Mesendoderm (in vitro differentiated cells): ENCODE data around the gene ARHGAP19.

Source experiments
- DNase-seq: peaks from one replicate; pipeline ENCODE4 v3.0.0; 2013
- H2AK5ac ChIP-seq: 2 replicates; pipeline ENCODE4 v1.6.1; 2013; ENCODE audit warnings: low read length, inconsistent platforms
- H2BK120ac ChIP-seq: 2 replicates; pipeline ENCODE4 v1.6.1; 2013; ENCODE audit warnings: low read depth, mild to moderate bottlenecking, low read length, moderate library complexity, mixed read lengths
- H2BK15ac ChIP-seq: replicated peaks from 2 replicates; pipeline ENCODE4 v1.6.1; 2013; ENCODE audit warnings: low read depth, mild to moderate bottlenecking, moderate library complexity
- H2BK5ac ChIP-seq: 2 replicates; pipeline ENCODE4 v1.6.1; 2013; ENCODE audit warnings: low read length, inconsistent platforms
- H3K18ac ChIP-seq: 2 replicates; pipeline ENCODE4 v1.6.1; 2013; ENCODE audit warnings: mild to moderate bottlenecking, low read length, mixed read lengths
- H3K23ac ChIP-seq: one replicate; pipeline ENCODE4 v1.6.1; 2013; ENCODE audit warnings: low read length
- H3K27ac ChIP-seq: 2 replicates; pipeline ENCODE4 v1.5.1; 2013; ENCODE audit warnings: low read depth, mild to moderate bottlenecking, inconsistent platforms, low read length, moderate library complexity
- H3K27me3 ChIP-seq: 2 replicates; pipeline ENCODE4 v1.6.1; 2013; ENCODE audit warnings: low read length, control low read depth, mild to moderate bottlenecking, inconsistent platforms; ENCODE audit not compliant: insufficient read depth, poor library complexity
- H3K36me3 ChIP-seq: 2 replicates; pipeline ENCODE4 v1.6.1; 2013; ENCODE audit warnings: low read length, inconsistent platforms; ENCODE audit not compliant: control insufficient read depth, insufficient read depth
- H3K4ac ChIP-seq: one replicate; pipeline ENCODE4 v1.6.1; 2013; ENCODE audit warnings: low read depth, mild to moderate bottlenecking, low read length, moderate library complexity
- H3K4me1 ChIP-seq: 2 replicates; pipeline ENCODE4 v1.6.1; 2013; ENCODE audit warnings: low read depth, low read length, inconsistent platforms; ENCODE audit not compliant: control insufficient read depth
- H3K4me2 ChIP-seq: 2 replicates; pipeline ENCODE4 v1.6.1; 2013; ENCODE audit warnings: low read length
- H3K4me3 ChIP-seq: 2 replicates; pipeline ENCODE4 v1.5.1; 2013; ENCODE audit warnings: mild to moderate bottlenecking, low read length
- H3K56ac ChIP-seq: one replicate; pipeline ENCODE4 v1.6.1; 2013; ENCODE audit warnings: low read length
- H3K79me1 ChIP-seq: 2 replicates; pipeline ENCODE4 v1.6.1; 2013; ENCODE audit warnings: low read length, inconsistent platforms
- H3K79me2 ChIP-seq: 2 replicates; pipeline ENCODE4 v1.6.1; 2013; ENCODE audit warnings: mild to moderate bottlenecking, low read length; ENCODE audit not compliant: control insufficient read depth, insufficient read depth
- H3K9ac ChIP-seq: 2 replicates; pipeline ENCODE4 v1.6.1; 2013; ENCODE audit warnings: low read length, inconsistent platforms
- H4K5ac ChIP-seq: one replicate; pipeline ENCODE4 v1.6.1; 2013; ENCODE audit warnings: low read length
- H4K8ac ChIP-seq: one replicate; pipeline ENCODE4 v1.6.1; 2013; ENCODE audit warnings: low read depth, mild to moderate bottlenecking, control low read depth, low read length, moderate library complexity
- WGBS: extraction: QIAGEN DNeasy Blood & Tissue Kit; methylation state at CpG from one replicate; pipeline ENCODE4 v1.1.7; 2013; ENCODE audit warnings: low lambda C conversion rate, missing lambda C conversion rate; ENCODE audit not compliant: insufficient coverage; ENCODE audit errors: extremely low coverage; 5-methylcytosine and 5-hydroxymethylcytosine counted together

Gene ARHGAP19

DNA sequence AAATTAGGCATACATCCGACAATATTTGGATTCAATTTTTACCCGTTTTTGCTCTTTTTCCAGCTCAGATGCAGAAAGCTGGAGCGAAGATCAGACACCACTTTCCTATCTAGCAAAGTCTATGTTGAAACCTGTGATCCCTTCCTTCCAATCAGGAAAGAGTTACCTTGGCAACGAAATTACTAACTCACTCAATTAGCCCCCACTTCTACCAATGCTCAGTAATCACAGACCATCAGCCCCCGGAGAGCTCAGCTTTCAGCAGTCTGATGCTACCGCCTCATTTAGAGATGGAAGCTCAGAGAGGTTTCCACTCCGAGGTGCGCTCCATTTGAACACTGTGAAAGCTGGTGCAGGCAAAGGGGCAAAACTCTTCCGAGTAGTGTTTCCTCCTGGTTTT, 33.3 kb upstream of the ARHGAP19 start:
- peak; percentile 54 for DNase-seq
- Histone ChIP-seq H3K18ac (no peak overlapping the region), H3K79me2 (no peaks in the 10 kb centered on the region), H3K4me2 (no peak overlapping the region), H3K4me1 (peaks cover 5% of the 10 kb centered on the region), H4K8ac (no peak overlapping the region), H2BK5ac (no peak overlapping the region), H2AK5ac (no peak overlapping the region), H3K36me3 (no peaks in the 10 kb centered on the region), H3K23ac (no peak overlapping the region), H3K79me1 (peaks cover 3% of the 10 kb centered on the region), H3K9ac (no peak overlapping the region), H2BK120ac (no peak overlapping the region), H3K56ac (no peak overlapping the region), H4K5ac (no peak overlapping the region), H3K27me3 (no peaks in the 10 kb centered on the region), H3K4me3 (no peak overlapping the region), H2BK15ac (no peak overlapping the region), H3K27ac (no peak overlapping the region), H3K4ac (no peak overlapping the region)
- no CpG with 5 or more reads among the region's 9 CpGs for WGBS

DNA sequence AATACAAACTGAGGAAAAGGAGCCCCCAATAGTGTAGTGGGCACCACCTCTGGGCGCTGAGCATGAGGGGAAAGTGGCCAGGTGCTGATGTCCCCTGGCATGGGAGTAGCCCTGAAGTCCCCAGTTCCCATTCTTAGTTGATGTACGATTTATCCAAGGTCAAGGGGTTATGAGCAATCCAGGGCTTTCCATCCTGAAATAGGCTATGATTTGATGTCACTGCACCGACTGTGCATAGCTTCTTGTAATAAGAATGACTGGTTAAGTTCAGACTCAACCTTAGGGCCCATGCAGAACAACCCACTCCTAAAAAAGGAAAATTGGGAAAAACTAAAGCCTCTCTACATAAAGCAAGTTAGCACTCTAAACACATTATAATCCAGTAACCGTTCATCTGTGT, 31.1 kb upstream of the ARHGAP19 start:
- Histone ChIP-seq H4K5ac (no peak overlapping the region), H3K79me2 (no peaks in the 10 kb centered on the region), H3K27me3 (peaks cover 3% of the 10 kb centered on the region), H3K56ac (no peak overlapping the region), H3K79me1 (no peaks in the 10 kb centered on the region), H4K8ac (no peak overlapping the region), H3K9ac (no peak overlapping the region), H3K4ac (no peak overlapping the region), H2BK120ac (no peak overlapping the region), H3K18ac (no peak overlapping the region), H3K4me3 (no peak overlapping the region), H3K36me3 (no peaks in the 10 kb centered on the region), H2BK5ac (no peak overlapping the region), H3K23ac (no peak overlapping the region), H3K4me2 (no peak overlapping the region), H2AK5ac (no peak overlapping the region), H3K4me1 (peaks cover 3% of the 10 kb centered on the region), H3K27ac (no peak overlapping the region), H2BK15ac (no peak overlapping the region)
- DNase-seq, result no peak
- WGBS, result no CpG with 5 or more reads among the region's 4 CpGs

DNA sequence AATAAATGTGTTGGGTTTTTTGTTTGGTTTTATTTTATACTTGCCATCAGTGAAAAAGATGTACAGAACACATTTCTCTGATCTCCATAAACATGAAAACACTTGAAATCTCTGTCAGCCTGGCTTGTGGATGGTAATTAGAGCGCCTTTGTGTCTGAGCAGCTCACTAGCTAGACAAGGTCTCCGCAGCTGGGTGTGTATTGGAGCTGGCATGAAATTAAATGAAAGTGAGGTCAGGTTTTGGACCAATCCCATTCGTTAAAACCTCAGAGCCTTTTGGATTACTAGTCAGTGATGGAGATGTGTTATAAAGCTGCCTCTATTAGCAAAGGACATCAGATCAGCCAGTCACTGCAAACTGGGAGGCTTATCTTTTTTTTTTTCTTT, 29.4 kb upstream of the ARHGAP19 start:
- H4K8ac ChIP-seq, result no peak overlapping the region
- H2BK15ac ChIP-seq, result no peak overlapping the region
- H3K79me1 ChIP-seq, result no peaks in the 10 kb centered on the region
- peak; percentile 78 for DNase-seq
- H4K5ac ChIP-seq, result no peak overlapping the region
- no peak overlapping the region for H3K27ac ChIP-seq
- H3K27me3 ChIP-seq, result peaks cover 3% of the 10 kb centered on the region
- H3K4me2 ChIP-seq, result no peak overlapping the region
- H3K18ac ChIP-seq, result no peak overlapping the region
- no peak overlapping the region for H3K4me3 ChIP-seq
- H2BK5ac ChIP-seq, result no peak overlapping the region
- H3K36me3 ChIP-seq, result no peaks in the 10 kb centered on the region
- peaks cover 3% of the 10 kb centered on the region for H3K4me1 ChIP-seq
- H3K9ac ChIP-seq, result no peak overlapping the region
- no peak overlapping the region for H2BK120ac ChIP-seq
- H3K79me2 ChIP-seq, result no peaks in the 10 kb centered on the region
- no CpG with 5 or more reads among the region's 3 CpGs for WGBS
- no peak overlapping the region for H3K56ac ChIP-seq
- H3K23ac ChIP-seq, result no peak overlapping the region
- no peak overlapping the region for H2AK5ac ChIP-seq
- H3K4ac ChIP-seq, result no peak overlapping the region

DNA sequence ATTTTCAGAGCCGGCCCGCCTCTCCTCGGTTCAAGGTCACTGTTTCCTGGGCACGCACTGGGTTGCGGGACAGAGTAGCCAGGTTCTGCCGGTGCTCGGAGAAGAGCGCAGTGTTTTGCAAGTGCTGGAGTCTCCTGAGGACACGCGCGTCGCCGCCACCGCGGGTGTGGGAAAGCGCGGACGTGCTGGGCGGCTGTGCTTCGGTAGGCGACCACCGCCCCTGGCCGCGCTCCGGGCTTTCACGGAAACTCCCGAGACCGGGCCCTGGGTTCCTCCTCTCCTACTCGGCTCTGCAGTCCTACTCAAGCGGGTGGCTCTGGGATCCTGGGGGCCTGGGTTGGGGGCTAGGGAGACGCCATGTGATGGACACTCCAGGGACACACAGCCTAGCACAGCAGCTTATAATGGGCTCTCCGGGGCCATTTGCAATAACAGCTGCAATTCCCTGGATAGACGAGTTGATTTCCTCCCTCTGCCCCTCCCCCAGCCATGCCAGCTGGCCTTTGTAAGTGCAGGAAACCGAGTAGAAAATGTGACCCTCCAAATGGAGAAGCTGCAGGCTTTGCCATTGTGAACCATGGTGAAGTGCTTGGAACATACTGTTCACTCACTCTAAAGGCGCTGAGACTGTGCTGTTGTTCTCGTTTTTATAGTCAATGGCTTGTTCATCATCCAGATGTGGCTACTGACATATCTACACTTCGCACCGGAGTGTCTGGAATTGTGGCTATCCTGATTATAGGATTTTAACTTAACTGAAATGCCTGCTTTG, 28.8 kb upstream of the ARHGAP19 start:
- Histone ChIP-seq H3K79me2 (no peaks in the 10 kb centered on the region), H3K4me3 (no peak overlapping the region), H3K4me2 (peak overlapping the region; percentile 20), H3K4ac (no peak overlapping the region), H3K79me1 (no peaks in the 10 kb centered on the region), H4K5ac (no peak overlapping the region), H3K4me1 (peaks cover 3% of the 10 kb centered on the region), H3K27ac (no peak overlapping the region), H3K18ac (no peak overlapping the region), H2BK15ac (no peak overlapping the region), H3K56ac (peak overlapping the region; percentile 91), H2AK5ac (no peak overlapping the region), H2BK5ac (no peak overlapping the region), H3K36me3 (no peaks in the 10 kb centered on the region), H3K23ac (no peak overlapping the region), H3K27me3 (peaks cover 3% of the 10 kb centered on the region), H2BK120ac (no peak overlapping the region), H3K9ac (no peak overlapping the region), H4K8ac (no peak overlapping the region)
- no CpG with 5 or more reads among the region's 38 CpGs for WGBS
- DNase-seq, result peak; percentile 53

DNA sequence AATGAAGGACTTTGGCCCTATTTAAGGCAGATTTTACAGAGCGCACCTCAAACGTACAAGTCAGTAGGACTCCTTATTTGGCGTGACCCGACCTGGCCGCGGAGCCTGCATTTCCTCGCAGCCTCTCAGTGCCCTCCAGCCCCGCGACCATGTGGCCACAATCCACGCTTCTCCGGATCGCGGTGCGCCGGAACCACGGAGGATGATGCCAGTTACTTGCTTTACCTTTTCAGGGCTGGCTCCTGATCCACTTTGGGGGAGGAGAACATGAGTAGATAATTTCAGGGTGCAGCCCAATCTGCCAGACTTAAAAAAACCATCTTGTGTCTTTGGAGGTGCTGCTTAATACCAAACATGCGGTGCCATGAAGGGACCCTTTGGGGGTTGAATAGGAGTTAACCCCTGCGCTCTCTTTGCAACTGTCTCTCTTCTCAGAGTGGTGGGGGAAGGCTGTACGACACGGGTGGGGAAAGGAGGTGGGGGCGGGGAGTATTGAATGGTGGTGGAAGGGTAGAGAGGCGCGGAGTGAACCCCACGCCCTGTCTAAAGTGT, 28.1 kb upstream of the ARHGAP19 start:
- H3K56ac ChIP-seq, result peak overlapping the region; percentile 91
- peak overlapping the region; percentile 77 for H3K4me2 ChIP-seq
- H3K36me3 ChIP-seq, result no peaks in the 10 kb centered on the region
- no peak overlapping the region for H3K4me3 ChIP-seq
- H3K27ac ChIP-seq, result no peak overlapping the region
- peaks cover 3% of the 10 kb centered on the region for H3K4me1 ChIP-seq
- H3K27me3 ChIP-seq, result peaks cover 3% of the 10 kb centered on the region
- no peak overlapping the region for H3K4ac ChIP-seq
- no peak overlapping the region for H2BK120ac ChIP-seq
- no peak overlapping the region for H2AK5ac ChIP-seq
- no peak overlapping the region for H2BK15ac ChIP-seq
- H3K23ac ChIP-seq, result peak overlapping the region; percentile 59
- H3K18ac ChIP-seq, result no peak overlapping the region
- no peaks in the 10 kb centered on the region for H3K79me2 ChIP-seq
- H4K5ac ChIP-seq, result no peak overlapping the region
- H3K79me1 ChIP-seq, result no peaks in the 10 kb centered on the region
- no peak for DNase-seq
- no peak overlapping the region for H4K8ac ChIP-seq
- no peak overlapping the region for H2BK5ac ChIP-seq
- no CpG with 5 or more reads among the region's 24 CpGs for WGBS
- H3K9ac ChIP-seq, result peak overlapping the region; percentile 82
